Measurements from ENCODE around the gene ABCB4. TPM values are rescaled to one million over a fixed set of nuclear protein-coding genes. Genes with fewer than 3 reads are reported as not detected.

The ABCB4 gene
- total RNA-seq, 2 experiments from 2014 or later: 0.14 TPM; not detected in 1

DNA sequence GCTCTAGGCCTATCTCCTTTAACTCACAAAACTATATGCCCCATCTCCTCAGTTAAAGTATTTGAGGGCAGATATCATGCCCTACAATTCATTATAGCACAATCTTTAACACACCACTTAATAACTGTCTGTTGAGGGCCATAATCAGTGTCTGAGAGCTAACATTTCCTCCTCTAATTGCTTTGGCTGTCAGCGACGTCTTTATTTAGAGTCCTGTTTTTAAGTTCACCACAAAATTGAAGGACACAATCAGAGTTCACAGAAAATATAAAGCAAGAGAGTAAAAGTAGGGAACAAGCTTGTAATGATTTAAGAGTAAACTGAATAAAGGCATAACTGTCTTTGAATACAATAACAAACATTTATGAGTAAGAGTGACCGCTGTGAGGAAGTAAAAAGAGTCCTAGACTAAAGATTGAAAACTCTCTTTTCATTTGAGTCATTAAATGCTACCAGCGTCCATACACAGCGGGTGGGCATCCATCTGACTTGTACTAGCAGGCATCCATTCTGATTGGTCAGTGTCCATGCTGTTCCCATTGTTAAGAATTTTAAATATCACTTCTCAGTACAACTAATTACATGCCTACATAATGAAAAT lies 38.4 kb upstream of the ABCB4 start:
- no peak for DNase-seq
- no peaks in the 10 kb centered on the region for H3K9me3 Mint-ChIP-seq
- peaks cover 2% of the 10 kb centered on the region for H3K4me1 Mint-ChIP-seq (ENCODE audit: low read depth)
- no peak overlapping the region for H3K27ac Mint-ChIP-seq
- H3K36me3 Mint-ChIP-seq (ENCODE audit: low read depth): peaks cover 10% of the 10 kb centered on the region
- CTCF ChIA-PET: no interaction called here
- POLR2A ChIA-PET: no interaction called here
- H3K4me3 Mint-ChIP-seq: no peak overlapping the region
- ATAC-seq: no peak
- no peaks in the 10 kb centered on the region for H3K27me3 Mint-ChIP-seq
- no peak for TF ChIP-seq CTCF (IDR thresholded peaks at IDR 0.05)
- intact Hi-C loops (cut with micrococcal nuclease): no loop called here

DNA sequence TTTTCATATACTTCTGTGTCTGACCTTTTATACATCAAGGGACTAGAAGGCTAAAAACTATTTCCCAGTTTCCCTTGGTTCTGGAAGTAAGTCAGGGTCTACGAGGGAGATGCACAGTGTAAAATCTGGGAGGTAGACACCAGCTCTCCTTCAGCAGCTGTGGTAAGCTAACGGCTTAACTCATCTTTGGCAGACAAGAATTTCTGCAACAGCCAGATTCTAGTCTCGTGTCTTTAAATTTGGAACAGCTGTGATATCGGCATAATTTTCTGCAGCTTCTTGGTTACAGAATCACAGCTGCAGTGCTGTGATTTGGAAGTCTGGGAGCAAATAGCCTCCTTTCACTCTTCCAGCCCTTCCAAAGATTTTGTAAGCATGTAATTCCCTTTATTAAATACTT lies 37.4 kb upstream of the ABCB4 start:
- ATAC-seq (no peak), DNase-seq (no peak)
- H3K36me3 Mint-ChIP-seq (ENCODE audit: low read depth): peaks cover 11% of the 10 kb centered on the region
- ChIA-PET POLR2A (no interaction called here), CTCF (no interaction called here)
- H3K4me3 Mint-ChIP-seq: no peak overlapping the region
- intact Hi-C loops (cut with micrococcal nuclease): no loop called here
- TF ChIP-seq CTCF (IDR thresholded peaks at IDR 0.05): no peak
- peaks cover 2% of the 10 kb centered on the region for H3K4me1 Mint-ChIP-seq (ENCODE audit: low read depth)
- H3K27ac Mint-ChIP-seq: no peak overlapping the region
- H3K27me3 Mint-ChIP-seq: no peaks in the 10 kb centered on the region
- no peaks in the 10 kb centered on the region for H3K9me3 Mint-ChIP-seq

DNA sequence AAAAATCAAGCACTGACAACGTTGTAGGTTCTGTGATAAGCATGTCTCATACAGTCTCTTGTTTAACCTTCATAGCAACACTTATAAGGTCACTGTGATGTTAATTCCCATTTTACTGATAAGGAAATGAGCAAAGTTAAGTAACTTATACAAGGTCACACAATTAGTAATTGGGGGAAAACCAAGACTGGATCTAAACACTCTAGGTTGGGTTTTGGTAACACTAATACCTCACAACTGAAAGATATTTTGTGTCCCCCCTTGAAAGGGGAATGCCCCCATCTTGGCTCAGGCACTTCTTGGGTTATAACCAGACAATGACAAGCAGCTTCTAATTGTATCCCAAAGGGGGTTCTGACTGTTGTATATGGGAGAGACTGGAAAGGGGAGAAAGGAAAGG lies 36.0 kb upstream of the ABCB4 start:
- ATAC-seq: no peak
- Mint-ChIP-seq H3K27ac (no peak overlapping the region), H3K4me3 (no peak overlapping the region), H3K27me3 (no peaks in the 10 kb centered on the region), H3K9me3 (no peaks in the 10 kb centered on the region), H3K4me1 (ENCODE audit: low read depth) (peaks cover 2% of the 10 kb centered on the region), H3K36me3 (ENCODE audit: low read depth) (peaks cover 11% of the 10 kb centered on the region)
- TF ChIP-seq CTCF (IDR thresholded peaks at IDR 0.05): no peak
- CTCF ChIA-PET: no interaction called here
- DNase-seq: no peak
- POLR2A ChIA-PET: no interaction called here
- intact Hi-C loops (cut with micrococcal nuclease): no loop called here

DNA sequence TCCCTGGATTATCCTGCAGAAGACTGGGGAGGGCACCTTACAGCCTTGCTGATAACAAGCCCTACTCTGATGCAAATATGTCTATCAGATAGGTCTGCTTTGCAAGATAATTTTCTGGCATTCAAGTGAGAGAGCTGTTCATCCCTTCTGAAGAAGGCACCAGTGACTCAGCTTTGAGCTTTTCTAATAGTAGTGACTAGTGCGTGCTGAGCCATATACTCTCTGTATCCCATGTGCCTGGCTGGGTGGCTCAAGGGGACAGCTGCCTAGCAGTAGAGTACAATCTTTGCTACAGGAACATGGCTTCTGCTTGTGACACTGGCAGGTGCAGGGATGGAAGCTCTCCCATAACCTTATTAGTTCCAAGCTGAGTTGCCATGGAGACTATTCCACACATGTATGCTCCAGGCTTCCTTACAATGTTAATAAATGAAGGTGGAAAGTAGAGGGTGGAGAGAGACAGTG lies 35.0 kb upstream of the ABCB4 start:
- POLR2A ChIA-PET: no interaction called here
- ATAC-seq (no peak), DNase-seq (no peak)
- Mint-ChIP-seq H3K36me3 (ENCODE audit: low read depth) (peaks cover 11% of the 10 kb centered on the region), H3K9me3 (no peaks in the 10 kb centered on the region), H3K27ac (no peak overlapping the region), H3K27me3 (no peaks in the 10 kb centered on the region), H3K4me1 (ENCODE audit: low read depth) (peaks cover 2% of the 10 kb centered on the region), H3K4me3 (no peak overlapping the region)
- CTCF ChIA-PET: no interaction called here
- intact Hi-C loops (cut with micrococcal nuclease): no loop called here
- TF ChIP-seq CTCF (IDR thresholded peaks at IDR 0.05): no peak

- ATAC-seq: no peak
- Mint-ChIP-seq H3K4me1 (ENCODE audit: low read depth) (peaks cover 2% of the 10 kb centered on the region), H3K27ac (no peak overlapping the region), H3K36me3 (ENCODE audit: low read depth) (peaks cover 4% of the 10 kb centered on the region), H3K9me3 (no peaks in the 10 kb centered on the region), H3K4me3 (no peak overlapping the region), H3K27me3 (no peaks in the 10 kb centered on the region)
- POLR2A ChIA-PET: no interaction called here
- intact Hi-C loops (cut with micrococcal nuclease): loop anchor here (10.0 kb wide), 1 partner anchor 117 kb away; the partner anchor contains the start of gene RUNDC3B
- CTCF ChIA-PET: no interaction called here
- no peak for DNase-seq
- no peak for TF ChIP-seq CTCF (IDR thresholded peaks at IDR 0.05)
Measured at GRCh38 chr7:87507446-87507845, 32.0 kb upstream of the ABCB4 start.
